ENCODE data around the gene BSND.

DNA sequence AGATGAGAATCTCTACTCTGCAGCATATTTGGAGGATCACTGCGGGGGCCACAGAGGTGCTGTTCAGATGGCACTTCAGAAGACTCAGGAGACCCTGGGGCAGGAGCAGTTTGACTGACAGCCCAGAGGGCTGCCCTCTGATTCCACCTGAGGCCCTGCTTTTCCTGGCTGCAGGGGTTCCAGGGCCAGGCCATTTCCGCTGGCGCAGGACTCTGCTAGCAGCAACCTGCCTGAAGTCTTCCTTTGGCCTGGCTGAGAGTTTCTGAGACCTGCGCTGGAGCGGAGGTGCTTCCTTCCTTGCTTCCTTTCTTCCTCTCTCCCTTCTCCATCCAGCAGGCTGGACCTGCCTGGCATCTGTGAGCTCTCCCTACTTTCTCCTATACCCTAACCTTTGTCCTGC lies 52.4 kb downstream of the BSND start:
- TF ChIP-seq FOXP2 (optimal IDR thresholded peaks at IDR 0.05; ENCODE audit: control extremely low read depth, extremely low read length, insufficient read depth) = no peak
- no peak for TF ChIP-seq POLR2AphosphoS5 (IDR thresholded peaks at IDR 0.05; ENCODE audit: borderline replicate concordance, low read depth, low read length)
- no peak for TF ChIP-seq EZH2 (IDR thresholded peaks at IDR 0.05)
